GM18909 (cell line): ENCODE results near the gene ZNF697.

Experiments used
- ATAC-seq: cut with Tn5 transposase; IDR thresholded peaks from one replicate; pipeline ENCODE4 v1.9.1; 2021; ENCODE audit warnings: mild to moderate bottlenecking; ENCODE audit not compliant: unreplicated experiment, poor library complexity

ZNF697 gene

GRCh38 chr1:119667173-119667572, 19.1 kb upstream of the ZNF697 start:
- no peak for ATAC-seq

DNA sequence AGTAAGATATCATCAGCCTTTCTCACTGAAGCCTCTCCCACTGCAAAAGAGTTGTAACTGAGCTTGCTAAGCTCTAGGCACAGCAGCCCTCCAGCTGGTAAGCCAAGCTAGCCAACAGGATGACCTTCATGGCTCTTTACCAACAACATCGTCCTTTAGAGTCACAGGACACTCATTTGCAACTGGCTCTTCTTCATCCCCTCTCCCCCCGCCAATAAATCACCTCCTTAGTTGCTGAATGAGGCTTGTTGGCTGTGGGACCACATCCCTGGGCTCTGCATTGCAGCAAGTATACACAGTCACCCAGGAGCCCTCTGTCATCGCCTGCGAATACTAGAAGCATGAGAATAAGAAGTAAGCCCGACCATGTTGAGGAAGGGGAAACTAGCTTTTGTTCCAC, 16.0 kb upstream of the ZNF697 start:
- ATAC-seq = no peak

GRCh38 chr1:119662034-119662437, 14.0 kb upstream of the ZNF697 start:
- ATAC-seq = peak; percentile 66

DNA sequence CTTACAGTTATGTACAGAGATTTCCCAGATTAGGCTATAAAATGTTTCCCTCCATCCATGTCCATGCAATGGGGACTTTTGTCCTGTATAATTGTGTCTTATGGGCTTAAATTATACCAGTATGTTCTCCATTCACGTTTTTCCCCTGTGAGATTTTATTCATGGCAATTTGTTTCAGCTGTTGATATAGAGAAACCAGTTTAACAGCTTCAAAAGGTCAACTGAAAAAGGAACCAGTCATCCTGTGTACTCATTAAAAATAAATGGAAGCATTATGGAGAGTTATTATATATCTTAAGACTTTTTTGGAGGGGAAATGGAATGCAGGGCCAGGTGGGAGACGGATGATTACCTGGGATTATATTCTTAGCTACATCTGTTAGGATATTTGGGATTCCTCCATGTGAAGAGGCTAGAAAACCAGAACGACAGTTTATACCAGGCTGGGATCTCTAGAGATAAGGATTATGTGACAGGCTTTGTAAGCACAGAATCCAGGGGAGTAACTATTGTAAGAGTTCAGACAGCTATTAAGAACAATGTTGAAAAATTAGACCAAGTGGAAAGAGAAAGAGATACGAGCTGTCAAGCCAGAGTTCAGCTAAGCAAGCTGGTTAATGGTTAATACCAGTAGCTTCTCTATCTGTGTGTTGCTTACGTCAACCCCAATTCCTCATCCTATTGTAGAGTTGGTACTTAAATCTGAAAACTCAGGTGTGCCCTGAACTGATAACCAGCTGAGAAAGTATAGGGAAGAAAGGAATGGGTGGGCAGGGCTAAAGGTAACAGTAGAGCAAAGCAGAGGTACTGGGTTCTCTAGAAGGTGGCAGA, 12.4 kb upstream of the ZNF697 start:
- peak; percentile 73 for ATAC-seq

- no peak for ATAC-seq
Observed at GRCh38 chr1:119659628-119660027, 11.6 kb upstream of the ZNF697 start.

GRCh38 chr1:119656410-119656955, 8.4 kb upstream of the ZNF697 start:
- peak; percentile 59 for ATAC-seq

DNA sequence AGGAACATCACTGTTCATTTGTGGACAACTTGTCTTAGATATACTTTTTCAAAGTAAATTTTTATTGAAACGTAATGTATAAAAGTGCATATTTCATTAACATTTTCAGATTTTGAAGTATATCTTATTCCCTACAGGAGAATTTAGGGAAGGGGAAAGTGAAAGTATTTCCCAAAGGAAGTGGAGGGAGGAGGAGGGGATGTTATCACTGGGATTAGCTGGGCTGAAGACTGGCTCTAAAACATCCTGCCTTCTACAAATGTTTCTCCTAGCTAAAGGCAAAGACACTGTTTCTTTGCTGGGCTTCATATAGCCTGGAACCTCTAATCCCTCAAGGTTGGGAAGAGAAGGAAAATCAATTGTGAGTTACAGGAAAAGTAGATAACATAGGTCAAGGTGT, 7.1 kb upstream of the ZNF697 start:
- no peak for ATAC-seq

DNA sequence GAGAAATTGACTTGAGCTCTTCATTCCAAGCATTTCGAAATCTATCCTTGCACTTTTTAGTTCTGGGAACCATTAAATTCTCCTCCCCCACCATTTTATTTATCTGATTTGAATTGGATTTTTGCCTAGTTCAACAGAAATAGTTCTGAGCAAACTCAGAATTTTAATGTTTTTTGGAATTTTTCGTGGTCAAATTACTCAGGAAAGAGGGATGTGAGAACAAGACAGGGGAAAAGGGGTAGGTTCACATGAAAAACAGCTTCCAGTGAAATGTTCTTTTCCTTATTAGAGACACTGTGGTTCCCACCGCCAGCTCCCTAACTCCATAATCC, 5.7 kb upstream of the ZNF697 start:
- ATAC-seq = no peak

- no peak for ATAC-seq
Observed at GRCh38 chr1:119653135-119653838, 5.2 kb upstream of the ZNF697 start.

- no peak for ATAC-seq
Observed at GRCh38 chr1:119652587-119652986, 4.5 kb upstream of the ZNF697 start.

DNA sequence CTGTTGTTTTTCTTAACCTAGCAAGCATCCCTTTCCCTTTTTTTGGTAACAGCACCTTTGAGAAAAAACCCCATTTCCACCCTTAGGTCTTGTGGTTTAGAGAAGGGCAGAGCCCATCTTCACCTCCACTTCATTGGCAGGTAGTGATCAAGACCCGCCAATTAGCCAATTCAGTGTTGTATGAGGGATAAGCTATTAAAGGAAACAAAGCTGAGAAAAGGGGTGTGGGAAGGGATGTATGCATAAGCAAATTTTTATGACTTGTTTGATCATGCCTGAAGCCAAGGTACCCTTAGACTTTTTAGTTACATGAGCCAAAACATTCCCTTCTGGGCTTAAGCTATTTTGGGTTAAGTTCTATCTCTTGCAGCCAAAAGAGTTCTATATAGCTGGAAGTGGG, 3.6 kb upstream of the ZNF697 start:
- no peak for ATAC-seq

- no peak for ATAC-seq
Observed at GRCh38 chr1:119651133-119651532, 3.1 kb upstream of the ZNF697 start.

- ATAC-seq = no peak
Observed at GRCh38 chr1:119648620-119649004, 546 bp upstream of the ZNF697 start.

GRCh38 chr1:119647228-119647733, 785 bp downstream of the ZNF697 start:
- ATAC-seq = peak; percentile 25

- ATAC-seq = no peak
Observed at GRCh38 chr1:119646521-119647227, 1.4 kb downstream of the ZNF697 start.

DNA sequence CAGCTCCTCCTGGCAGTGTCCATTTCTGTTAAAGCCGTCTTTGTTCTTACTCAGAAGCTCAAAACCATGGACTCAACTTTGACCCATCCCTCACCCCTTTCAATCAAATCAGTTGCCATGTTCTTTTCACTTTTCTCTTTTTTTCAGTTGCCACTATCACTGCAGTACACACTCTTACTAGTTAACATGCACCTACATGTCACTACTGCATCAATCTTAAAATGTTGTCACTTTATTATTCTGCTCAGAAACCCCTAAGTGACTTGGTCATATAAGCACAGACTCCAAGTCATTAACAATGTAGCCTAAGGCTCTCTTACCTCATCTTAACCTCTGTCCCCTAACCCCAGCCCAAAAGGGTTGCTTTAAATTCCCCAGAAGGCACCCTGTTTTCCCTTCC, 9.0 kb downstream of the ZNF697 start:
- no peak for ATAC-seq

DNA sequence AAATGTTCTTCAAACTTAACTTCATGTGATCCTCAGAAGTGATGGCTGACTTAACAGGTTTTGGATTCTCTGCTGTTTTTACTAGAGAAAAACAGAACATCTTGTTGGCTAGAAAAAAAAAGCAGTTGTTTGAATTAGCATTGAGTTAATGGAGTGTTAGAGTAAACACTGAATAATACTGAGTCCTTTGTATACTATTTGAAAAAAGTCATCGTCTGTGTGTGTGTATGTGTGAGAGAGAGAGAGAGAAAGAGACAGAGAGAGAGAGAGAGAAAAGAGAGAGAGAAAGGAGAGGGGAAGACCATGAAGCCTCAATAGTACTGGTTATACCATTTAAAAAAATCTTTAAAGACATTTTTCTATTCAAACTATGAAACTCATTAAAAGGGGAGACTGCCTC, 10.4 kb downstream of the ZNF697 start:
- no peak for ATAC-seq

DNA sequence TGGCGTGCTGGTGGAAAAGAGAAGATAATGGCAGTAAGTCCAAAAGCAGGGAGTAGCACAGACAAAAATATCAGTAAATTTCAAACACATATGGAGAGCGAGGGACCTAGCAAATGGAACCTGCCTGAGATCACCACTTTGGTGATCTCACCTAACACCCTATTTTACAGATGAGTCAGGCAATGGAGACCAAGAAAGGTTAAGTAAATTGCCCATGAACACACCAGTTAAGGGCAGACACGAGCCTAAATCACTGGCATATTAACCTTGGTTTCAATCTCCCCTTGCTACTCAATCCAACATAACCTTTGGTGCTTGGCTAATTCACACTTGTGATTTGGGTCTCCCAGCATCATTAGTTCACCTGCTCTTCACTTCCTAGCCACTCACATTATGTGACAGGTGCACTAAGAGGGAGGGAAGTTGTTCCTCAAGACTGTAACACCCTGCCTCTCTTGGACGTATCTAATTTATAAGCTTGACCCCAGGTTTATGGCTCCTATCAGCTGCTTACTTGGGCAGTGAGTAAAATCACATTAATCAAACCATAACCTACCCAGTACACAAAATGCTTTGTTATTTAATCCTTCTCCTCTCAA, 11.5 kb downstream of the ZNF697 start:
- no peak for ATAC-seq

- ATAC-seq = no peak
Observed at GRCh38 chr1:119635811-119636390, 12.2 kb downstream of the ZNF697 start.

DNA sequence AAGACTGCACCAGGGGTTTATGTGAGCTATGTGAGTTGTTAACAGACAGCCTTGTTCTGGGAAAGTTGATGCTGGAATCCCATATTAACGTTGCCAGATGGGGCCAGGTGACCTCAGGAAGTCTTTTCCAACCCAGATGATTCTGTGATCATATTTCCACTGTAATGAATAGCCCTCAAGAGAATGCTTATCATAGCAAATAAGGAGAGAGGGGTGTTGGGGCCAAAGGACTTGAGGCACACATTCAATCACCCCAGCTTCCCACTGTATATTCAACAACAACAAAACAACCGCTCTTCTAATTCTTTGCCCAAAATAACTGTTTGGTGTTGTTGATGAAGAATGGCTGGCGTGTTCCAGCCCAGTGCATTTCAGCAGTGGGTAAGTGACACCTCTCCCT, 14.1 kb downstream of the ZNF697 start:
- ATAC-seq = no peak
